Measurements from ENCODE around the gene IL18BP. TPM values are rescaled to one million over a fixed set of nuclear protein-coding genes. Genes with fewer than 3 reads are reported as not detected.
A peak's percentile ranks its signal among the peaks of the same experiment; 100 is the strongest.

The IL18BP gene
- total RNA-seq, 2 experiments from 2014 or later = 14.7 to 16.8 TPM

GRCh38 chr11:72010529-72011233, 12.0 kb downstream of the IL18BP start:
- Histone ChIP-seq H3K36me3 (ENCODE audit: insufficient read depth, low read length) (peaks cover 99% of the 10 kb centered on the region), H3K27me3 (ENCODE audit: control insufficient read depth in 1 of 2, insufficient read depth in 2 of 2, low read length in 2 of 2) (no peaks in the 10 kb centered on the region), H3K9me3 (ENCODE audit: control insufficient read depth in 1 of 2, insufficient read depth in 1 of 2, low read length in 2 of 2) (no peaks in the 10 kb centered on the region), H3K4me1 (ENCODE audit: insufficient read depth, low read length) (peaks cover 7% of the 10 kb centered on the region), H3K27ac (ENCODE audit: low read depth in 1 of 2, low read length in 2 of 2) (peak overlapping the region in 1 of 2 donors; percentile 9), H3K4me3 (ENCODE audit: low read length) (no peak overlapping the region)
- Mint-ChIP-seq H3K4me1 (ENCODE audit: low read depth) (peaks cover 6% of the 10 kb centered on the region), H3K36me3 (ENCODE audit: low read depth) (peaks cover 98% of the 10 kb centered on the region), H3K4me3 (no peak overlapping the region), H3K27me3 (no peaks in the 10 kb centered on the region), H3K27ac (peak overlapping the region; percentile 38), H3K9me3 (no peaks in the 10 kb centered on the region)
- DNase-seq = no peak
- intact Hi-C loops (cut with DNase I, micrococcal nuclease) = no loop called here
- POLR2A ChIA-PET = no interaction called here
- TF ChIP-seq CTCF (IDR thresholded peaks at IDR 0.05) = no peak
- CTCF ChIA-PET = no interaction called here
- ATAC-seq (ENCODE audit: poor library complexity) = no peak

GRCh38 chr11:72012091-72012630, 13.5 kb downstream of the IL18BP start:
- no peak overlapping the region for H3K4me3 ChIP-seq (ENCODE audit: low read length)
- H3K4me1 ChIP-seq (ENCODE audit: insufficient read depth, low read length) = peaks cover 7% of the 10 kb centered on the region
- DNase-seq (no peak), ATAC-seq (ENCODE audit: poor library complexity) (no peak)
- H3K9me3 ChIP-seq (ENCODE audit: control insufficient read depth in 1 of 2, insufficient read depth in 1 of 2, low read length in 2 of 2) = no peaks in the 10 kb centered on the region
- peaks cover 99% of the 10 kb centered on the region for H3K36me3 ChIP-seq (ENCODE audit: insufficient read depth, low read length)
- Mint-ChIP-seq H3K9me3 (no peaks in the 10 kb centered on the region), H3K27me3 (no peaks in the 10 kb centered on the region), H3K4me3 (no peak overlapping the region), H3K36me3 (ENCODE audit: low read depth) (peaks cover 98% of the 10 kb centered on the region), H3K4me1 (ENCODE audit: low read depth) (peaks cover 6% of the 10 kb centered on the region), H3K27ac (peak overlapping the region; percentile 56)
- ChIA-PET POLR2A (no interaction called here), CTCF (interaction anchor here (0.6 kb wide), 1 partner anchor 13 kb away, joined by 3 read pairs; no protein-coding TSS in a partner anchor)
- intact Hi-C loops (cut with DNase I, micrococcal nuclease) = no loop called here
- no peak overlapping the region for H3K27ac ChIP-seq (ENCODE audit: low read depth in 1 of 2, low read length in 2 of 2)
- no peak for TF ChIP-seq CTCF (IDR thresholded peaks at IDR 0.05)
- H3K27me3 ChIP-seq (ENCODE audit: control insufficient read depth in 1 of 2, insufficient read depth in 2 of 2, low read length in 2 of 2) = no peaks in the 10 kb centered on the region

- no peaks in the 10 kb centered on the region for H3K27me3 ChIP-seq (ENCODE audit: control insufficient read depth in 1 of 2, insufficient read depth in 2 of 2, low read length in 2 of 2)
- no peak overlapping the region for H3K4me3 ChIP-seq (ENCODE audit: low read length)
- peaks cover 7% of the 10 kb centered on the region for H3K4me1 ChIP-seq (ENCODE audit: insufficient read depth, low read length)
- no peak for ATAC-seq (ENCODE audit: poor library complexity)
- no peaks in the 10 kb centered on the region for H3K9me3 Mint-ChIP-seq
- H3K27me3 Mint-ChIP-seq = no peaks in the 10 kb centered on the region
- intact Hi-C loops (cut with DNase I, micrococcal nuclease) = no loop called here
- H3K27ac Mint-ChIP-seq = no peak overlapping the region
- peaks cover 98% of the 10 kb centered on the region for H3K36me3 Mint-ChIP-seq (ENCODE audit: low read depth)
- ChIA-PET POLR2A (interaction anchor here (1.5 kb wide), 1 partner anchor 27 kb away, joined by 5 read pairs; no protein-coding TSS in a partner anchor), CTCF (interaction anchor here (0.6 to 1.5 kb wide), 3 partner anchors 12 to 78 kb away, joined by 3 to 5 read pairs (median 5); no protein-coding TSS in a partner anchor)
- no peaks in the 10 kb centered on the region for H3K9me3 ChIP-seq (ENCODE audit: control insufficient read depth in 1 of 2, insufficient read depth in 1 of 2, low read length in 2 of 2)
- TF ChIP-seq CTCF (IDR thresholded peaks at IDR 0.05) = no peak
- no peak overlapping the region for H3K27ac ChIP-seq (ENCODE audit: low read depth in 1 of 2, low read length in 2 of 2)
- DNase-seq = no peak
- peaks cover 99% of the 10 kb centered on the region for H3K36me3 ChIP-seq (ENCODE audit: insufficient read depth, low read length)
- H3K4me3 Mint-ChIP-seq = no peak overlapping the region
- H3K4me1 Mint-ChIP-seq (ENCODE audit: low read depth) = peaks cover 6% of the 10 kb centered on the region
These were observed 14.4 kb downstream of the IL18BP start for GRCh38 chr11:72012897-72013721.
